GM18870 (cell line): Measurements from ENCODE around the gene ZNF337.
"Not testable (repeated sequence)": the region's sequence is repeated elsewhere in the genome, so short reads cannot be mapped to it uniquely, and the experiment has no call there.

Experiments
- ATAC-seq: cut with Tn5 transposase; IDR thresholded peaks from one replicate; pipeline ENCODE4 v1.9.1; 2021; ENCODE audit warnings: moderate library complexity; ENCODE audit not compliant: unreplicated experiment

ZNF337 gene

GRCh38 chr20:25696371-25697131, at the start of gene ZNF337:
TSS of gene ZNF337 (minus strand) at chr20:25696853. CDS start at chr20:25686417, 10,436 bp downstream.
- peak; percentile 90 for ATAC-seq

- no peak for ATAC-seq
Observed at GRCh38 chr20:25745738-25746137, 49.1 kb upstream of the ZNF337 start.

- ATAC-seq: no peak
Observed at GRCh38 chr20:25745100-25745499, 48.4 kb upstream of the ZNF337 start.

GRCh38 chr20:25744261-25744660, 47.6 kb upstream of the ZNF337 start:
- ATAC-seq: no peak

GRCh38 chr20:25741088-25741487, 44.4 kb upstream of the ZNF337 start:
- no peak for ATAC-seq

- ATAC-seq: no peak
Observed at GRCh38 chr20:25739615-25740320, 43.1 kb upstream of the ZNF337 start.

GRCh38 chr20:25738198-25738597, 41.5 kb upstream of the ZNF337 start:
- no peak for ATAC-seq

- ATAC-seq: no peak
Observed at GRCh38 chr20:25733903-25734302, 37.2 kb upstream of the ZNF337 start.

- ATAC-seq: no peak
Observed at GRCh38 chr20:25730862-25731261, 34.2 kb upstream of the ZNF337 start.

- no peak for ATAC-seq
Observed at GRCh38 chr20:25726357-25726756, 29.7 kb upstream of the ZNF337 start.

GRCh38 chr20:25725639-25726038, 29.0 kb upstream of the ZNF337 start:
- no peak for ATAC-seq

GRCh38 chr20:25723975-25724374, 27.3 kb upstream of the ZNF337 start:
- ATAC-seq: no peak

- no peak for ATAC-seq
Observed at GRCh38 chr20:25720285-25720684, 23.6 kb upstream of the ZNF337 start.

GRCh38 chr20:25718896-25719809, 22.5 kb upstream of the ZNF337 start:
- not testable (repeated sequence) for ATAC-seq

- no peak for ATAC-seq
Observed at GRCh38 chr20:25707695-25708094, 11.0 kb upstream of the ZNF337 start.

- peak; percentile 61 for ATAC-seq
Observed at GRCh38 chr20:25706793-25707192, 10.1 kb upstream of the ZNF337 start.

- no peak for ATAC-seq
Observed at GRCh38 chr20:25705830-25706351, 9.2 kb upstream of the ZNF337 start.

GRCh38 chr20:25704303-25704702, 7.7 kb upstream of the ZNF337 start:
- ATAC-seq: not testable (repeated sequence)

GRCh38 chr20:25700835-25701234, 4.2 kb upstream of the ZNF337 start:
- ATAC-seq: not testable (repeated sequence)

GRCh38 chr20:25699914-25700313, 3.3 kb upstream of the ZNF337 start:
- no peak for ATAC-seq

- ATAC-seq: no peak
Observed at GRCh38 chr20:25697132-25697446, 436 bp upstream of the ZNF337 start.
